ENCODE measurements around the gene HGS.
A peak's percentile ranks its signal among the peaks of the same experiment; 100 is the strongest.
"Not testable (repeated sequence)": the region's sequence is repeated elsewhere in the genome, so short reads cannot be mapped to it uniquely, and the experiment has no call there.

Gene HGS

DNA sequence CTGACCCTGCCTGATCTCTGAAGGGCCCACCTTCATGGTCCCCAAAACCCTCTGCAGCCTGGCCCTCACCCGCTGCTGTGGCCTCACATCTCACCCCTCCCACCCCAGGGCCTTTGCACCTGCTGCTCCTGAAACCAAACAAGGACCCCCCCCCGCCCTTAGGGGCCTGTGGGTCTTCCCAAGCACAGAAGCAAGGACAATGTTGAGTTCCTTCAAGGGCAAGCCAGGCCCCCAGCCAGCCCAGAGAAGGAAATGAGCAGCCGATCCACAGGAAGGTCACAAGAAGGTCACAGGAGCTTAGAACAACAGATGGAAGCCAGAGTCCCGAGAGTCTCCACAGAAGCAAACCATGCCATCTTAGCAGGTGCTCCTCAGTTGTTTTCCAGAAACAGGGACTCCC, 27.0 kb upstream of the HGS start:
- no peak for DNase-seq

DNA sequence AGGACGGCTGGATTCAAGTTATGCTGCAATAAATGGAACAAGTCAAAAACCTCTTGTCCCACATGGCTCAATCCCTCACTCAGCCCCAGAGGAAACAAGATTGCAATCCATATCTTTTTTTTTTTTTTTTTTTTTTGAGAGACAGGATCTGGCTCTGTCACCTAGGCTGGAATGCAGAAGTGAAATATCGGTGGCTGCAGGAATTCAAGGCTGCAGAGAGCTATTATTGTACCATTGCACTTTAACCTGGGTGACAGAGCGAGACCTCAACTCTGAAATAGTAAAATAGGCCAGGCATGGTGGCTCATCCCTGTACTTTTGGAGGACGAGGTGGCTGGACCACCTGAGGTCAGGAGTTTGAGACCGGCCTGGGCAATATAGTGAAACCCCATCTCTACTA, 24.8 kb upstream of the HGS start:
- no peak for DNase-seq

DNA sequence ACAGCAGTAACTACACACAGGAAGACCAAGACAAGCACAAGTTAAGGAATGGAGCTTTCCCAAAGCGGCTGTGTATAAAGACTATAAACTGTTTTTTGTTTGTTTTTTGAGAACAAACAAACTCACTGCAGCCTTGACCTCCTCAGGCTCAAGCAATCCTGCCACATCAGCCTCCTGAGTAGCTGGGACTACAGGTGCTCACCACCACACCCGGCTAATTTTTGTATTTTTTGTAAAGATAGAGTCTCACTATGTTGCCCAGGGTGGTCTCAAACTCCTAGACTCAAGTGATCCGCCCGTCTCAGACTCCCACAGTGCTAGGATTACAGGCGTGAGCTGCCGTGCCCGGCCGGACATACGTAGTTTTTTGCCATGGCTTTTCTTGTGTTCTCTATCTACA, 23.4 kb upstream of the HGS start:
- DNase-seq: no peak

DNA sequence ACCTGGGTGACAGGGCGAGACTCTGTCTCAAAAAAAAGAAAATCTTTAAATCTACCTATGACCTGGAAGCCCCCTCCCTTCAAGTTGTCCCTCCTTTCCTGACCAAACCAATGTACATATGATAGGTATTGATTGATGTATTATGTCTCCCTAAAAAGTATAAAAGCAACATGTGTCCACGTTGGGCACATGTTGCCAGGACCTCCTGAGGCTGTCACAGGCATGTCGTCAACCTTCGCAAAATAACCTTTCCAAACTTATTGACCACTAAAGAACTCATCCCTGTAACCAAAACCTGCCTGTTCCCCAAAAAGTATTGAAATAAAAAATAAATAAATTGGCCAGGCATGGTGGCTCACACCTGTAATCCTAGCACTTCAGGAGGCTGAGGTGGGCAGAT, 21.8 kb upstream of the HGS start:
- no peak for DNase-seq

DNA sequence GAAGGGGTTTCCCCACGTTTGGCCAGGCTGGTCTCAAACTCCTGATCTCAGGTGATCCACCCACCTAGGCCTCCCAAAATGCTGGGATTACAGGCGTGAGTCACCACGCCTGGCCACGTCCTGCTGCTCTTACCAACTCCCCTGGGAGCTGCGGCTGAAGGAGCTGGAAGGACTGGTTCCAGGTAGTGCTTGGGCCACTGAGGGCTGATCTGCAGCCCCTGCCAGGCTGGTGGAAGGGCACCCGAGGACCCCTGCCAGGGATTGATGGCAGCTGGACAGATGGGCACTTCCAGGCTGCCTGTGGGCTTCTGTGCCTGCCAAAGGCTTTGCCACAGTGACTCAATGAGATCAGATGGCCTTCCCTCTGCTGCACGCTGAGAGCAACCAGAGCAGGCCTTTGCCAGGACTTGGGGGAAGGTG, 19.8 kb upstream of the HGS start:
- no peak for DNase-seq

DNA sequence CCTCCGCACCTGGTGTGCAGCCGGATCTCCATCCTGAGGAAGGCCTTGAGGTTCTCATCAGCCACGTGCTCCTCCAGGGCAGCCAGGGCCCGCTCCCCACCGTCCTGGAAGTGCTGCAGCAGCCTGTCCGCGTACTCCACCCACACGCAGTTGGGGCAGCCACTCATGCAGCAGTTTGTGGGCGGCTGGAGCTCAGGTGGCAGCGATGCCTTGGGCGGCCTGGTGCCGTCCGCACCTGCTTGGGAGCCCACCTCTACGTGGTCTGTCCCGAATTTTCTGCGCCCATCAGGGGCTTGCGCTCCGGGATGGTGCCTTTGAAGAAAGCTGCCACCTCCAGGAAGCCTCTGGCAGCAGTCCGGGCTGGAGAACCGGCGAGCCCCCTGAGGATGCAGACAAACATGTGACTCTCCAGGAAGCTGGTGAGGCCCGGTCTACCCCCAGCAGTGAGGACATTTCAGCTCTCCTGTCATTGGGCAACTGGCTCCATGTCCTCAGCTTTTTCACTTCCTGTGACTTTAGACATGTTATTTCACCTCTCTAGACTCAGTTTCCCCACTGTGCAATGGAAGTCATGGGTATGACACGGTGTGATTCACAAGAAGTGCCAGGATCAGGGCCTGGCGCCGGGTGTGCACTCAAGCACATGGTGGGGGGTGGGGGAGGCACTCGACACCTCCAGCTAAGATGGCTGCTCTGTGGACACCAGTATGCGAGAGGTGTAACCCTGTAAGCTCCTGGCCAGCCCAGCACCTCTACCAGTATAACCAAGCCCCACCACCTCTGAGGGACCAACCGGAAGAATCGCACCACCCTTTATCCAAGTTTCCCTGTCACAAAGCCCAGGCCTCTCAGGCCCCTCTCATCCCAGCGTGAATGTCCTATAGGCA, 18.4 kb upstream of the HGS start:
- no peak for DNase-seq

DNA sequence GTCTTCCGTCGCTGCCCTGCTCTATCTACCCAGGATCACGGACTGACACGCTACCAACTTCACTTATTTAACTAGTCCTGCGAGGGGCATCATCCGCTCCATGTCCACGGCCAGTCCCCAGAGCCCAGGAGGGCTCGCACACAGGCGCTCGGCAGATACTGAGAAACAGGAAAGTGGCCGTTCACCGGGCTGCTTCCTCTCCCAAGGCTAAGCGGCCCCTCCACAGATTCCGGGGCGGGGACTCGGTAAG, 17.8 kb upstream of the HGS start:
- no peak for DNase-seq

DNA sequence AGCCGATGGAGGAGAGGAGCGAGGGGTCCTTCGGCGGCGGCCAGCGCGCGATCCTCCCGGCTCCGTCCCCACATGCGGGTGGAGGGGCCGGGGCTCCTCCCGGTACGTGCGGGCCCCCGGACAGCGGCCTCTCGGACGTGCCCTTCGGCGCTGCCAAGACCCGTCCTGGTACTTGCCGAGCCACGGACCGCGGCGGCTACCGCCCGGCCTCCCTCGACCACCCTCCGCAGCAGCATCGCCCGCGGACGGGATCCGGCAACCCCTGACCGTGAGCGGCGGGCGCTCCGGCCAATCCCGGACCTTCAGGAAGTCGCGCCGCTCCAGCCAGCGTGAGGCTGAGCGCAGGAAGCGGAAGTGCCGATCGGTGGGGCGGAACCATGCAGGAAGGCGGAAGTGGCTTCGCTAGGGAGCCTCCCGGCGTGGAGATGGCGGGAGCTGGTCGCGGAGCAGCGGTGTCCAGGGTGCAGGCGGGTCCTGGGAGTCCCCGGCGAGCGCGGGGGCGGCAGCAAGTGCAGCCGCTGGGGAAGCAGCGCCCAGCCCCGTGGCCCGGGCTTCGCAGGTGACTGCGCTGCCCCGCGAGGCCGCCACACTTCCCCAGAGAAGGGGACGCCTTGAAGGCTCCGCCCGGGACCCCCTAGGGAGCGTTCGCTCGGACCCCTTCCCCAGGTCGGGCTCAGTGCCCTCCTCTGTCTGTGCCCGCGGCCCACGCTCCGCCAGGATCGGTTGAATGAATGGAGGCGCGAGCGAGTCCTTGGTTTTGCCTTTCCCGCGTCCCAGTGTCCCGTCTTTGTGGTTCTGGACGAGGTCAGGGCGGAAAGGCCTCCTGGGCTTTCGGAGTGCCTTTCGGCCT, 17.2 kb upstream of the HGS start, which contains the start of the genes CCDC137 and OXLD1:
CCDC137 (plus strand) TSS at position 396 of the 850 bp plus-strand sequence; CDS start at position 426, 30 bp downstream.
OXLD1 (minus strand) TSS at position 264 of the 850 bp plus-strand sequence; CDS start at position 236, 28 bp downstream.
- peak; percentile 63 for DNase-seq

DNA sequence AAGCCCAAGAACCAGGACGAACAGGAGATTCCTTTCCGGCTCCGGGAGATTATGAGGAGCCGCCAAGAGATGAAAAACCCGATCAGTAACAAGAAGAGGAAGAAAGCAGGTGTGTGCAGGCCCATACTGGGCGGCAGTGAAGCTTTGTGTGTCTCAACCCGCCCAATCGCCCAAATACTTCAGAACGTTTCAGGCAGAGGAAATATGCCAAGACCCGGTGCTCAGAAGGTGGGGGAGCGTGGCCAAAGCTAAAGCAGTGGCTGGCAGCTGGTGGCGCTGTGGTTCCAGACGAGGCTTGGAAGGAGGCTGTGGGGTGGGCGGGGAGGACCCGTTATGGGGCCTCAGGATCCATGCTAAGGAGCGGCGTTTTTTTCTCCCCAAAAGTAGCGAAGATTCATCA, 16.1 kb upstream of the HGS start:
- no peak for DNase-seq

DNA sequence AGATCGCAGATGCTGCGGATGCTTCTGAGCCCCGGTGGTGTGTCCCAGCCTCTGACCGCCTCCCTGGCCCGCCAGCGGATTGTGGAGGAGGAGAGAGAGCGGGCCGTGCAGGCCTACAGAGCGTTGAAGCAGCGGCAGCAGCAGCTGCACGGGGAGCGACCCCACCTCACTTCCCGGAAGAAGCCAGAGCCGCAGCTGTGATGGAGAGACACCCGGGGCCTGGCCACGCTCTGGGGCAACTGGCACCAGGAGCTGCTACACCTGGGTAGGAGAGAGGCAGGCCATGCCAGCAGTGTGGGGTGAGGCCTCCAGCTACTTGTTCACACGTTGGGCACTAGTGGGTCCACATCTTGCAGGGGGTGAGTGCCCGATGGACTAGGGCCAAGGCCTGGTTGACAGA, 11.3 kb upstream of the HGS start:
- no peak for DNase-seq

DNA sequence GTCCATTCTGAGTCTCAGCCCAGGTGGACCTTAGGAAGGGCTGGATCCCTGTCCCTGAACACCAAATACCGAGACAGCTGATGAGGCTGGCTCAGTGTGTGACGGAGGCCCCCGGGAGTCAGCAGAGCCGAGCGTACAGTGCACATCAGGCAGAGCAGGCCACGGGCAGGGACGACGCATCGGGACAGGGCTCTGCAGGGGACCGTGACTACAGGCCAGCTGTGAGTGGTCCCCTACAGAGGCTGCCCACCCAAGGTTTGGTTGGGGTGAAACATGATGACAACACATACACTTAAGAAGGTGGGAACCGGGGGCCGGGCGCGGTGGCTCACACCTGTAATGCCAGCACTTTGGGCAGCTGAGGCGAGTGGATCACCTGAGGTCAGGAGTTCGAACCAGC, 10.9 kb upstream of the HGS start:
- DNase-seq: no peak

DNA sequence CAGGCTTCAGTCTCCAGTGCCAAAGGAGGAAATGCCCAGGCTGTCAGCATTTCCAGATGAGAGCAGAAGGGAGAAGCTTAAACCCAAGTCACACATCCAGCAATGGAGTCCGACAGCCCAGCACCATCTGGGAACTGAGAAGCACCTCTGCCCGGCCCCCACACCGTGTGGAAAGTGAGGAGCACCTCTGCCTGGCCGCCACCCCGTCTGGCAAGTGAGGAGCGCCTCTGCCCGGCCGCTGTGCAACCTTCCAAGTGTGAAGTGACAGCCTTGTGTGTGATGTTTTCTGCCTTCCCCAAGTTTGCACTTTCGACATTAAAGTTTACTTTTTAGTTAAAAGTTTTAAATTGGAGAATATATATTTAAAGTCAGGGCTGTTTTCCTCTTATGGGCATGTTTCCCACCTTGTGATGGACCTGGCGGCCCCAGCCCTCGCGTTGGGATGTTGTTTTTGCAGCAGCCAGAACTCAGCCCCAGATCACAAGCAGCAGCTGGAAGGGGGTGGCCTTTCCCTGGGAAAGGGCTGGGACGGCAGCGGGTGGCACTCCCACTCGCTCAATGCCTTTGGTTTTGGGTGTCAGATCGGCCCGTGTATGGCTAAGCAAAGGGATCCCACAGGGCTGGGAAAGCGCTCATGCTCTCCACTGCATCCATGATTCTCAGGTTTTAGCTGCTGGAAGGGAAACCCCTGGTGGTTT, 10.1 kb upstream of the HGS start:
- no peak for DNase-seq

DNA sequence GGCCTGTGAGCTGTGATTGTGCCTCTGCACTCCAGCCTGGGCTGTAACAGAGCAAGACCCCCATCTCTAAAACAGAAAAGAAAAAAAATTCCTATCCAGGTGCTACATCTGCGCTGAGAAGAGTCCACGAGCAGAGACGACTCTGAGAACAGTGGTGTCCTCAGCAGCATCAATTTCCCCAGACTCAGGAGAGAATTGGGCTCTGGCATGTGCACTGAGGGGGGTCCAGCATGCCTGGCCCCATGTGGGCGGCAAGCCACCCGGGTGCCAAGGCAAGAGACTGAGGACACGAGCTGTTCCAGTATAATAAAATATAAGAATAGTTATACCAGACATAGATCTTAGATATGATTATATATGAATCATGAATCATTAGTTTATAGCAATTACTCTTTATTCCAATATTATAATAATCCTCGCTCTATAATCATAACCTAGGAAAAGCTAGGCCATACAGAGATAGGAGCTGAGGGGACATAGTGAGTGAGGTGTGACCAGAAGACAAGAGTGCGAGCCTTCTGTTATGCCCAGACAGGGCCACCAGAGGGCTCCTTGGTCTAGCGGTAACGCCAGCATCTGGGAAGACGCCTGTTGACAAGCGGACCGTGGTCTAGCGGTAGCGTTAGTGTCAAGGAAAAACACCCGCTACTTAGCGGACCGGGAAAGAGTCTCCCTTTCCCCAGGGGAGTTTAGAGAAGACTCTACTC, 8.1 kb upstream of the HGS start:
- DNase-seq: not testable (repeated sequence)

DNA sequence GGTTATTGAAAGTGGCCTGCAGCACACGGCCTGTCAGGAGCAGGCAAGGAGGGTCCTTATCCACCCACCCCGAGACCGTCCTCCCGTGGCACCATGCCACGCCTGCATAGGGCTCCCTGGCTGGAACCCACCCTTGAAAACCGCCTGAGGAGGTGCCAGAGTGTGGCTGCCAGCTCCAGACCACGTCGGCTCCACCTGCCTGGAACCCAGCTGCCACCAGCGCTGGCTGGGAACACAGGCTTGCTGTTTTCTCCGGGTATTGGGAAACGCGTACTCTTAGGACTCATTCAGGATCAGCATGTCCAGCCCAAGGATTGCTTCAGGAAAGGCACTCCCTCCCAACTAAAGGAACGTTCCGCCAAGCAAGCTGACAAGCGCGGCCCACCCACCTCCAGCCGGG, 6.9 kb upstream of the HGS start:
- DNase-seq: no peak

DNA sequence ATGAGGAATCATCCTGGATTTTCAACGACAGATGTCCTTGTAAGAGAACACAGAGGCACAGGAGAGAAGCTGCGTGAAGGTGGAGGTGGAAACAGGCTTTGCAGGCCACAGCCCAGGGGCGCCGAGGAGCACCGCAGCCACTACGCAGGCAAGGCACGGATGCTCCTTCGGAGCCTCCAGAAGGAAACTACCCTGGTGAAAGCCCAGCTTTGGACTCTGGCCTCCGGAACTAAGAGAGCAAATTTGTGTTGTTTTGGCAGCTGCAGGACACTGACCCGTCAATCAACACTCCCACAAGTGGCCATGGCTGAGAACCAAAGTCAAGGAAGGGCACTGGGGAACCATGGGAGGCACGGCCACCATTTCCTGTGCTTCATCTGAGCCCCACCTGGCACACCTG, 3.7 kb upstream of the HGS start:
- no peak for DNase-seq

DNA sequence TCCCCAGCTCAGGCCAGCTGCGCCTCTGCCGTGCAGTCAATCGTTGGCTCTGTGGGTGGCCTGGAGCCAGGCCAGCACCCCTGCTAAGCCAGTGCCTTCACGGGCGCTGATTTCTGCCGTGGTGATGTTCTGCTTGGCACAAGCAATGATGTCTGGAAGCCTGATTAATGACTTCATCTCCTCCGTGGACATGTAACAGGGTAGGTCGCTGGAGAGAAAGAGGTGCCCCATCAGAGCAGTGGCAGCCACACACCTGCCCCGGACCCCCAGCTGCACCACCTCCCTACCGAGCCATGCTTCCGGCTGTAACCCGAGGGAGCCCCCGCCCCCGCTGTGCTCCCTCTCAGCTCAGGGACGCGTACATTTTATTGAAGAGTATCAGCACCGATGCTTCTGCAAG, 2.1 kb upstream of the HGS start:
- DNase-seq: no peak

DNA sequence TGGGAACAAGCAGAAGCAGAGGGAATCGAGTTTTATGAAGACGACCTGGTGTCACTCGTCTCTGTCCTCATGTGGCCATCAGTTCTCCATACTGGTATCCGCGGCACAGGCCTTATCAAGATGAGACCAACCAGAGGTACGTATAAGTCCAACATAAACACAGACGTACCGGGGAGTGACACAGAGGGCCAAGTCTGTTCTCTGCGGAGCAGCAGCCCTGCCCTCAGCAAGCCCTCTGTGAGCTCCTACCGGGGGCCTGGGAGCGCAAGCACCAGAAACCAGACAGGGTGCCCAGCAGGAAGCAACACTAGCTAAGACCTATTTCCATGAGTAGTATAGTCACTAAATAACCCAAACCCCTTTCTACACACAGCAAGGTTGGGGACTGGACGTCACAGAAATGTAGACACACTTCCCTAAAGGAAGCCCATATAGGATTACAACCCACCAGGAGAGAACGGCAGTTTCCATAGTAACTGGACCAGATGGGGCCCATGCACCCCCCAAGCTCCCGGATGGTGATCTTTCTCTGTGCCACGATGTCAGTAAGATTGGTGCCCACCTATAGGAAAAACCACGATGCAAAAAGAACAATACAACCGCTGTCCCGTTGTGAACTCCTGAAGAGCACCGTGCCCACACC, 1.1 kb upstream of the HGS start:
- no peak for DNase-seq

DNA sequence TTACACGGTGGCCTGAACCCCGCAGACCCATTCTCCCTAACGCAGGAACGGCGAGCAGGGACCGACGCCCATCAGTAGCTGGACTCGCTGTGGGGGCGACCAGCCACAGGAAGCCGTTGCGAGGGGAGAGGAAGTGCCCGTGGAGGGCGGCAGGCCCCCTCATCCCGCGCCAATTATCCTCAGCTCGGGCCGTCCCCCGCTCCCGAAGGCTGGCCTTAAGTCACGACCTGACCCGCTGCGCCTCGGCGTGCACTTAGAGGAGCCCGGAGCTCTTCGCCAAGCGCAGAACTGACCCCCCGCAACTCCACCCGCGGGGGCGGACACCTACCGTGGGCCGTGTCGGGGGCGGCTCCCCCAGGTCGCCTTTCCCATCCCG, 615 bp upstream of the HGS start:
- no peak for DNase-seq

DNA sequence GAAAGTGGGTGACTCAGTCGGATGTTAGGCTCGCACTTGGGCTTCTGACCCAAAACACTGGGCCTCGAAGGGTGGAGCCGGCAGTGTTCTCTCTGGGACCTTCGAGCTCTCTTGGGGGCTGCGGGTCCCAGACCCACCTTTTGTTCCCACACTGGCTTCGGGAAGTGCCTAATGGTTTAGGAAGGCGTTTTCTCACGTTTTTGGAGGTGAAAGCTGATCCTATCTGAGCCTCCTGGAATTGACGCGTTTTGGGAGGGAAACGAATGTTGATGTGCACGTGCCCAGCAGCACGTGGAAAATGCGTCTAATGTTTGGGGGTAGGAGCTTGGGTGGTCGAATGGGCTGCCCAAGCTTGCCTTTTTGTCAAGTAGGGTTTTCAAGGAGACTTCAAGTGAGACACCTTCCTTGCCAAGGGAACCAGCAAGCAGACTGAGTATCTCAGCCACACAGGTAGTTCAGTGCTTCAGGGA, 666 bp downstream of the HGS start:
- DNase-seq: no peak

DNA sequence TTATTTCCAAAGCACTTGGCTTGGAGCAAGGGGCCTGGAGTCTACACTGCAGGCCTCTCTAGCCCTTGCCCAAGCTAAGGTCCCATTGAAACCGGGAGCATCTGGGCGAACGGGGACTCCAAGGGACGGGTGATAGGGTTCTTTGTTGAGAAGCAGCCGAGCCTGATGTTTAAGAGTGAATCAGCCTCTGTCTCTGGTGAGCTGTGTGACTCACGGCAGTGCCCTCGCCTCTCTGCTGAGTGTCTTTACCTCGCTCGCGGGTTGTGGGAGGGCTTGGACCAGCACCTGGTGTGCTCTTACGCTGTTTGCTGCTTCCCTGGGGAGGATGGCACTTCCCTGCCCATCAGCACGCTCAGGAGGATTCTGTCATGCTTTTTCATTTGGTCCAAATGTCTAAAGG, 1.3 kb downstream of the HGS start:
- no peak for DNase-seq

DNA sequence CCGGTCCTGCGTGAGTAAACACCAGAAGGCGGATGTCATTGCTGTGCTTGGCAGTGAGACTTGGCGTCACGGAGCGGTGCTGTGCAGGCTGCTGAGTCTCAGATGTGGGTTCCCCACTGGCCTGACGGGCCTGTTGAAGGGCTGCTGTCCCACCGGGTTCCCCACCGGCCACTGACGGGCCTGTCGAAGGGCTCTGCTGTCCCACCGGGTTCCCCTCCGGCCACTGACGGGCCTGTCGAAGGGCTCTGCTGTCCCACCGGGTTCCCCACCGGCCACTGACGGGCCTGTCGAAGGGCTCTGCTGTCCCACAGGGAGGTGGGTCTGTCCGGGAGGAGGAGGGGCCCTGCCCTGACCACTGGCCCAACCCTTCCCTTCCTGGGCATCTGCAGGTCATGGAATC, 2.8 kb downstream of the HGS start:
- no peak for DNase-seq

DNA sequence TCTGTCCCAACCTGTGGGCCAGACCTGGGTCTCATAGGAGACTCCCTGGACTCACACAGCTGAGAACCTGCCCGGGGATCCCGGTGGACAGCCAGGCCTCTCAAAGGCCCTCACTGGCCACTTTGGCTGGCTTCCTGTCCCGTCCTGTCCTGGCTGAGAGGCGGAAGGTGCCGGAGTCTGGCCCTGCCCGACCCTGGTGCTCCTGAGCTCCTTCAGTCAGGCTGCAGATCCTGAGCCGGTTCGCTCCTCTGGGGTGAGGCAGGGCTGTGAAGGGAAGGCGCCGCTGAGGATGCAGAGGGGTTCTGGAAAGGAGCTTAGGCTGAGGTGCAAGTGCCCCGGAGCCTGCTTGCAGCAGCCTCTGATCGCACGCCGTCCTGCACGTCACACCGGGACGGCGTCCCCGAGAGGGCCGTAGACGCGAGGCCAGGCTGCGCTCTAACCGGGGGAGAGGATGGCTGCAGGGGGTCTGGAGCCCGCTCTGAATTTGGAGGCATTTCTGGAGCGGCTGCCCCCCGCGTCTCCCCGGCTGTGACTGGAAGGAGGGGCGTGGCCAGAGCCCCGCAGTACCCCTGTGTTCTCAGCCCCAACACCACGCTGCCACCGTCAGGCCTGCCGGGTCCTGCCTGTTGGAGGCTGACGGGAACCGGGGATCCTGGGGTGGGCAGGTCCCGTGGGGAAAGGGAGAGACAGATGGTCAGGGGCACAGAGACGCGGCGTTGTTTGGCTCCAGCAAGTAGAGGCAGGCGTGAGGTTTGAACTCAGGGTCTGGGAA, 4.1 kb downstream of the HGS start:
- no peak for DNase-seq

All from NCI-H2029 treated with DMSO at 0.1 percent for 48 hours (cell line).